ENCODE results near the gene DHRS11. TPM values are rescaled to one million over a fixed set of nuclear protein-coding genes. Genes with fewer than 3 reads are reported as not detected.

The DHRS11 gene
- total RNA-seq, 2 experiments from 2014 or later, result 8.6 to 9.2 TPM

DNA sequence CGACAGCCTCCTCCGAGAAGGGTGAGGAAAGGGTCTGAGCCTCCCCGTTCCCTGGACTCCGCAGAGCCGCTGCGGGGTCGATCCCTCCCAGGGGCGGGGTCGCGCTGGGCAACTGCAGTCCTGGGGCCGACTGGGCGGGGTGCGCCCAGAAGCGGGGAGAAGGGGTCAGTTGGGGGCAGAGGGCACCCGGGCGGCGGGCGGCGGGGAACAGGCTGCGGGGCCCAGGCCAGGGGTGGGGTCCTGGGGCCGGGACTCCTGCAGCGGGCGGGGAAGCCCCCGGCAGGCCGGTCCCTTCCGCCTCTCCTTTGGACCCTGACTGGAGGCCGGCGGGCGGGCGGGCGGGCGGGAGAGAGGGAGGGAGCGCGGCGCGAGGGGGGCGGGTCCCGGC lies 46.6 kb upstream of the DHRS11 start:
- Mint-ChIP-seq H3K9me3 (no peaks in the 10 kb centered on the region), H3K4me3 (peak overlapping the region; percentile 98), H3K36me3 (ENCODE audit: low read depth) (peaks cover 31% of the 10 kb centered on the region), H3K4me1 (ENCODE audit: low read depth) (peaks cover 28% of the 10 kb centered on the region), H3K27me3 (no peaks in the 10 kb centered on the region), H3K27ac (peak overlapping the region; percentile 96)
- ChIA-PET POLR2A (interaction anchor here (0.8 to 6.4 kb wide), 3 partner anchors 9 to 57 kb away, joined by 4 to 91 read pairs (median 10); partner anchors contain the start of genes MRM1, MYO19 and PIGW), CTCF (interaction anchor here (1.2 to 4.6 kb wide), 2 partner anchors 8 to 10 kb away, joined by 3 to 22 read pairs; partner anchors contain the start of genes MYO19 and PIGW)
- TF ChIP-seq, protein P1, sequence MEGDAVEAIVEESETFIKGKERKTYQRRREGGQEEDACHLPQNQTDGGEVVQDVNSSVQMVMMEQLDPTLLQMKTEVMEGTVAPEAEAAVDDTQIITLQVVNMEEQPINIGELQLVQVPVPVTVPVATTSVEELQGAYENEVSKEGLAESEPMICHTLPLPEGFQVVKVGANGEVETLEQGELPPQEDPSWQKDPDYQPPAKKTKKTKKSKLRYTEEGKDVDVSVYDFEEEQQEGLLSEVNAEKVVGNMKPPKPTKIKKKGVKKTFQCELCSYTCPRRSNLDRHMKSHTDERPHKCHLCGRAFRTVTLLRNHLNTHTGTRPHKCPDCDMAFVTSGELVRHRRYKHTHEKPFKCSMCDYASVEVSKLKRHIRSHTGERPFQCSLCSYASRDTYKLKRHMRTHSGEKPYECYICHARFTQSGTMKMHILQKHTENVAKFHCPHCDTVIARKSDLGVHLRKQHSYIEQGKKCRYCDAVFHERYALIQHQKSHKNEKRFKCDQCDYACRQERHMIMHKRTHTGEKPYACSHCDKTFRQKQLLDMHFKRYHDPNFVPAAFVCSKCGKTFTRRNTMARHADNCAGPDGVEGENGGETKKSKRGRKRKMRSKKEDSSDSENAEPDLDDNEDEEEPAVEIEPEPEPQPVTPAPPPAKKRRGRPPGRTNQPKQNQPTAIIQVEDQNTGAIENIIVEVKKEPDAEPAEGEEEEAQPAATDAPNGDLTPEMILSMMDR (IDR thresholded peaks at IDR 0.05), result no peak
- peak; percentile 43 for ATAC-seq
- intact Hi-C loops (cut with micrococcal nuclease), result no loop called here
- no peak for DNase-seq

- H3K4me3 Mint-ChIP-seq, result peak overlapping the region; percentile 98
- H3K27me3 Mint-ChIP-seq, result no peaks in the 10 kb centered on the region
- peaks cover 33% of the 10 kb centered on the region for H3K36me3 Mint-ChIP-seq (ENCODE audit: low read depth)
- TF ChIP-seq, protein P1 (IDR thresholded peaks at IDR 0.05), result no peak
- DNase-seq (peak; percentile 97), ATAC-seq (peak; percentile 78)
- H3K9me3 Mint-ChIP-seq, result no peaks in the 10 kb centered on the region
- peak overlapping the region; percentile 96 for H3K27ac Mint-ChIP-seq
- H3K4me1 Mint-ChIP-seq (ENCODE audit: low read depth), result peaks cover 33% of the 10 kb centered on the region
- intact Hi-C loops (cut with micrococcal nuclease), result no loop called here
- ChIA-PET POLR2A (interaction anchor here (0.5 to 6.4 kb wide), 12 partner anchors 9 to 782 kb away, joined by 3 to 91 read pairs (median 4); partner anchors contain the start of genes DHRS11, MRM1, MYO19 and PIGW), CTCF (interaction anchor here (0.6 to 4.6 kb wide), 4 partner anchors 8 to 58 kb away, joined by 3 to 22 read pairs (median 3); partner anchors contain the start of genes MYO19 and PIGW)
These were observed 45.9 kb upstream of the DHRS11 start for GRCh38 chr17:36545465-36546417.

DNA sequence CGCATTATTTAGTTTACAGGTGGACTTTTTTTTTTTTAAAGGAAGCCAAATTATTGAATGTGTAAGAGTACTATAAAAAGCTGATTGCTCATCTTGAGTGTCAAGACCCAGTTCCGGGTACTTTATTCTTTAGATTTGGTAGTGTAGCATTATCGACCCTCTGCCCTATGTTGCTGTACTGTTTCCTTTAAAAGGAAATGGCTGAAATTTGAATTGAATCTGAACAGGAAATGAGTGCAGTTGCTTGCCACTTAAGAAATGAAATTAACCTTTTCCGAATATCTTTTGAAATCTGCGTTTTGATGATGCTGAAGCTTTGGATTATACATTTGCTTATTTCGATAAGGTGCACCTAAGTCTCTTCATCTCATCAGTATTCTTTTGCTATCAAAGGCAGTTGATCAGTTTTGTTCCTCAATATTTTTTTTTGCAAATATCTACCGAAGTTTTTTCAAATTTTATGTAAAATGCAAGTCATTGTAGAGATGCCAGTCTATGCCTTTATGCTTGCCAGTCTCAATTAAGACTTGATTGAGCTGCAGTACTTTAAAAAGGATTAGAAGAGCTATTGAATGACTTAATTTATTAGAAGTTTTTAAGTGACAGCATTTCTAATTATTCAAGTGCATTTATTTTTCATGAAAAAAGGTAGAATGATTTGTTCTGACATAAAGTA lies 45.1 kb upstream of the DHRS11 start:
- Mint-ChIP-seq H3K27me3 (no peaks in the 10 kb centered on the region), H3K9me3 (no peaks in the 10 kb centered on the region), H3K36me3 (ENCODE audit: low read depth) (peaks cover 35% of the 10 kb centered on the region), H3K27ac (peak overlapping the region; percentile 96), H3K4me1 (ENCODE audit: low read depth) (peaks cover 35% of the 10 kb centered on the region), H3K4me3 (peak overlapping the region; percentile 98)
- no peak for ATAC-seq
- ChIA-PET POLR2A (interaction anchor here (0.5 to 6.4 kb wide), 10 partner anchors 8 to 781 kb away, joined by 3 to 91 read pairs (median 4); partner anchors contain the start of genes MRM1, MYO19, PIGW and ZNHIT3), CTCF (interaction anchor here (1.0 to 4.6 kb wide), 3 partner anchors 12 to 64 kb away, joined by 3 to 22 read pairs (median 3); partner anchors contain the start of genes MYO19 and PIGW)
- intact Hi-C loops (cut with micrococcal nuclease), result no loop called here
- TF ChIP-seq, protein P1 (IDR thresholded peaks at IDR 0.05), result no peak
- DNase-seq, result no peak

- intact Hi-C loops (cut with micrococcal nuclease), result no loop called here
- Mint-ChIP-seq H3K4me1 (ENCODE audit: low read depth) (peaks cover 40% of the 10 kb centered on the region), H3K36me3 (ENCODE audit: low read depth) (peaks cover 40% of the 10 kb centered on the region), H3K4me3 (peak overlapping the region; percentile 98), H3K9me3 (no peaks in the 10 kb centered on the region), H3K27ac (peak overlapping the region; percentile 96), H3K27me3 (no peaks in the 10 kb centered on the region)
- ChIA-PET POLR2A (interaction anchor here (6.4 kb wide), 1 partner anchor 12 kb away, joined by 91 read pairs; the partner anchor contains the start of genes MYO19 and PIGW), CTCF (interaction anchor here (1.1 kb wide), 1 partner anchor 17 kb away, joined by 3 read pairs; no protein-coding TSS in a partner anchor)
- ATAC-seq, result no peak
- no peak for DNase-seq
- TF ChIP-seq, protein P1 (IDR thresholded peaks at IDR 0.05), result no peak
These were observed 43.9 kb upstream of the DHRS11 start for GRCh38 chr17:36547776-36548175.
